HEK293 (cell line): ENCODE results near the gene ANO8.

ENCODE experiments used
- BCL11B ChIP-seq: fragments of 450-650 bp; formaldehyde crosslinking; IDR thresholded peaks from 2 replicates; pipeline ENCODE4 v1.5.1; 2016; ENCODE audit warnings: low read depth, missing biosample characterization, missing genetic modification characterization
- CTCF ChIP-seq: fragments of 450-650 bp; formaldehyde crosslinking; IDR thresholded peaks from 2 replicates; pipeline ENCODE4 v1.5.1; 2016; ENCODE audit warnings: missing biosample characterization, missing genetic modification characterization
- ELK4 ChIP-seq: IDR thresholded peaks from 2 replicates; pipeline ENCODE4 v1.6.1; 2011; ENCODE audit warnings: mild to moderate bottlenecking, low read depth, low read length, borderline replicate concordance
- GLIS1 ChIP-seq: fragments of 450-650 bp; formaldehyde crosslinking; IDR thresholded peaks from 2 replicates; pipeline ENCODE4 v1.5.1; 2016; ENCODE audit warnings: missing biosample characterization, missing genetic modification characterization
- PRDM6 ChIP-seq: fragments of 450-650 bp; formaldehyde crosslinking; IDR thresholded peaks from 2 replicates; pipeline ENCODE4 v1.5.1; 2017; ENCODE audit warnings: missing biosample characterization, missing genetic modification characterization
- SCRT1 ChIP-seq: fragments of 450-650 bp; formaldehyde crosslinking; IDR thresholded peaks from 2 replicates; pipeline ENCODE4 v1.5.1; 2016; ENCODE audit warnings: missing biosample characterization, missing genetic modification characterization, borderline replicate concordance
- SCRT2 ChIP-seq: fragments of 450-650 bp; formaldehyde crosslinking; IDR thresholded peaks from 2 replicates; pipeline ENCODE4 v1.5.1; 2016; ENCODE audit warnings: missing biosample characterization, missing genetic modification characterization
- SP7 ChIP-seq: fragments of 450-650 bp; formaldehyde crosslinking; IDR thresholded peaks from 2 replicates; pipeline ENCODE4 v1.5.1; 2016; ENCODE audit warnings: missing biosample characterization, missing genetic modification characterization
- ZBTB17 ChIP-seq: fragments of 450-650 bp; formaldehyde crosslinking; IDR thresholded peaks from 2 replicates; pipeline ENCODE4 v1.5.1; 2016; ENCODE audit warnings: missing biosample characterization, missing genetic modification characterization
- ZFP3 ChIP-seq: fragments of 450-650 bp; formaldehyde crosslinking; IDR thresholded peaks from 2 replicates; pipeline ENCODE4 v1.5.1; 2016; ENCODE audit warnings: low read depth, missing biosample characterization, missing genetic modification characterization
- ZIC2 ChIP-seq: fragments of 450-650 bp; formaldehyde crosslinking; IDR thresholded peaks from 2 replicates; pipeline ENCODE4 v1.5.1; 2016; ENCODE audit warnings: missing biosample characterization, missing genetic modification characterization
- ZNF114 ChIP-seq: fragments of 450-650 bp; formaldehyde crosslinking; IDR thresholded peaks from 2 replicates; pipeline ENCODE4 v1.5.0; 2017; ENCODE audit warnings: missing biosample characterization, missing genetic modification characterization
- ZNF302 ChIP-seq: fragments of 450-650 bp; formaldehyde crosslinking; IDR thresholded peaks from 2 replicates; pipeline ENCODE4 v1.5.1; 2016; ENCODE audit warnings: missing biosample characterization, missing genetic modification characterization, low read depth
- ZNF350 ChIP-seq: fragments of 450-650 bp; formaldehyde crosslinking; IDR thresholded peaks from 2 replicates; pipeline ENCODE4 v1.5.0; 2017; ENCODE audit warnings: missing biosample characterization, mild to moderate bottlenecking, missing genetic modification characterization
- ZNF354C ChIP-seq: fragments of 450-650 bp; formaldehyde crosslinking; IDR thresholded peaks from 2 replicates; pipeline ENCODE4 v1.5.1; 2016; ENCODE audit warnings: missing biosample characterization, missing genetic modification characterization, low read depth, borderline replicate concordance
- ZNF426 ChIP-seq: fragments of 450-650 bp; formaldehyde crosslinking; IDR thresholded peaks from 2 replicates; pipeline ENCODE4 v1.5.1; 2017; ENCODE audit warnings: missing biosample characterization, missing genetic modification characterization, mild to moderate bottlenecking, inconsistent platforms, moderate library complexity
- ZNF530 ChIP-seq: fragments of 450-650 bp; formaldehyde crosslinking; IDR thresholded peaks from 2 replicates; pipeline ENCODE4 v1.5.1; 2016; ENCODE audit warnings: low read depth, missing biosample characterization, missing genetic modification characterization
- ZNF654 ChIP-seq: fragments of 450-650 bp; formaldehyde crosslinking; IDR thresholded peaks from 2 replicates; pipeline ENCODE4 v1.5.1; 2016; ENCODE audit warnings: low read depth, missing biosample characterization, missing genetic modification characterization
- ZNF701 ChIP-seq: fragments of 450-650 bp; formaldehyde crosslinking; IDR thresholded peaks from 2 replicates; pipeline ENCODE4 v1.5.1; 2016; ENCODE audit warnings: missing biosample characterization, missing genetic modification characterization
- ZNF707 ChIP-seq: fragments of 450-650 bp; formaldehyde crosslinking; IDR thresholded peaks from 2 replicates; pipeline ENCODE4 v1.5.1; 2016; ENCODE audit warnings: missing biosample characterization, missing genetic modification characterization
- ZNF768 ChIP-seq: fragments of 450-650 bp; formaldehyde crosslinking; IDR thresholded peaks from 2 replicates; pipeline ENCODE4 v1.5.1; 2018; ENCODE audit warnings: missing biosample characterization, mild to moderate bottlenecking, missing genetic modification characterization
- ZNF843 ChIP-seq: fragments of 450-650 bp; formaldehyde crosslinking; IDR thresholded peaks from 2 replicates; pipeline ENCODE4 v1.5.1; 2016; ENCODE audit warnings: missing biosample characterization, missing genetic modification characterization
- ZSCAN5A ChIP-seq: fragments of 450-650 bp; formaldehyde crosslinking; IDR thresholded peaks from 2 replicates; pipeline ENCODE4 v1.5.1; 2016; ENCODE audit warnings: missing biosample characterization, missing genetic modification characterization
- TF ChIP-seq, protein P1 (sequence below): fragments of 450-650 bp; formaldehyde crosslinking; IDR thresholded peaks from 2 replicates; pipeline ENCODE4 v1.5.1; 2016; ENCODE audit warnings: missing biosample characterization, missing genetic modification characterization, borderline replicate concordance

The ANO8 gene

GRCh38 chr19:17334414-17335409 is at the start of gene ANO8 (continued):
- TF ChIP-seq ZSCAN5A (tag by site-specific recombination) (peak; percentile 99), ZIC2 (tag by site-specific recombination) (peak; percentile 79), ZNF354C (tag by site-specific recombination) (no peak), ZNF654 (tag by site-specific recombination) (no peak), BCL11B (tag by site-specific recombination) (peak; percentile 97), ZNF768 (tag by site-specific recombination) (peak; percentile 74; the same call in 1 of the 2 replicates), ZNF350 (tag by site-specific recombination) (no peak), ZNF843 (tag by site-specific recombination) (peak; percentile 70; the same call in 1 of the 2 replicates), ZNF302 (0 out of 2 replicates have a peak, but pooled peaks have one; percentile 49), SP7 (tag by site-specific recombination) (peak; percentile 97), ZNF707 (0 out of 2 replicates have a peak, but pooled peaks have one; percentile 40), SCRT1 (0 out of 2 replicates have a peak, but pooled peaks have one; percentile 35), ELK4 (no peak), ZNF114 (tag by site-specific recombination) (no peak), ZNF701 (no peak), ZNF530 (no peak), CTCF (tag by site-specific recombination) (no peak; the same call in 1 of the 2 replicates), SCRT2 (no peak), ZBTB17 (tag by site-specific recombination) (peak; percentile 97), ZNF426 (no peak), ZFP3 (tag by site-specific recombination) (0 out of 2 replicates have a peak, but pooled peaks have one; percentile 46), PRDM6 (tag by site-specific recombination) (peak; percentile 49; the same call in 1 of the 2 replicates), GLIS1 (tag by site-specific recombination) (peak; percentile 75)
- TF ChIP-seq, protein P1, sequence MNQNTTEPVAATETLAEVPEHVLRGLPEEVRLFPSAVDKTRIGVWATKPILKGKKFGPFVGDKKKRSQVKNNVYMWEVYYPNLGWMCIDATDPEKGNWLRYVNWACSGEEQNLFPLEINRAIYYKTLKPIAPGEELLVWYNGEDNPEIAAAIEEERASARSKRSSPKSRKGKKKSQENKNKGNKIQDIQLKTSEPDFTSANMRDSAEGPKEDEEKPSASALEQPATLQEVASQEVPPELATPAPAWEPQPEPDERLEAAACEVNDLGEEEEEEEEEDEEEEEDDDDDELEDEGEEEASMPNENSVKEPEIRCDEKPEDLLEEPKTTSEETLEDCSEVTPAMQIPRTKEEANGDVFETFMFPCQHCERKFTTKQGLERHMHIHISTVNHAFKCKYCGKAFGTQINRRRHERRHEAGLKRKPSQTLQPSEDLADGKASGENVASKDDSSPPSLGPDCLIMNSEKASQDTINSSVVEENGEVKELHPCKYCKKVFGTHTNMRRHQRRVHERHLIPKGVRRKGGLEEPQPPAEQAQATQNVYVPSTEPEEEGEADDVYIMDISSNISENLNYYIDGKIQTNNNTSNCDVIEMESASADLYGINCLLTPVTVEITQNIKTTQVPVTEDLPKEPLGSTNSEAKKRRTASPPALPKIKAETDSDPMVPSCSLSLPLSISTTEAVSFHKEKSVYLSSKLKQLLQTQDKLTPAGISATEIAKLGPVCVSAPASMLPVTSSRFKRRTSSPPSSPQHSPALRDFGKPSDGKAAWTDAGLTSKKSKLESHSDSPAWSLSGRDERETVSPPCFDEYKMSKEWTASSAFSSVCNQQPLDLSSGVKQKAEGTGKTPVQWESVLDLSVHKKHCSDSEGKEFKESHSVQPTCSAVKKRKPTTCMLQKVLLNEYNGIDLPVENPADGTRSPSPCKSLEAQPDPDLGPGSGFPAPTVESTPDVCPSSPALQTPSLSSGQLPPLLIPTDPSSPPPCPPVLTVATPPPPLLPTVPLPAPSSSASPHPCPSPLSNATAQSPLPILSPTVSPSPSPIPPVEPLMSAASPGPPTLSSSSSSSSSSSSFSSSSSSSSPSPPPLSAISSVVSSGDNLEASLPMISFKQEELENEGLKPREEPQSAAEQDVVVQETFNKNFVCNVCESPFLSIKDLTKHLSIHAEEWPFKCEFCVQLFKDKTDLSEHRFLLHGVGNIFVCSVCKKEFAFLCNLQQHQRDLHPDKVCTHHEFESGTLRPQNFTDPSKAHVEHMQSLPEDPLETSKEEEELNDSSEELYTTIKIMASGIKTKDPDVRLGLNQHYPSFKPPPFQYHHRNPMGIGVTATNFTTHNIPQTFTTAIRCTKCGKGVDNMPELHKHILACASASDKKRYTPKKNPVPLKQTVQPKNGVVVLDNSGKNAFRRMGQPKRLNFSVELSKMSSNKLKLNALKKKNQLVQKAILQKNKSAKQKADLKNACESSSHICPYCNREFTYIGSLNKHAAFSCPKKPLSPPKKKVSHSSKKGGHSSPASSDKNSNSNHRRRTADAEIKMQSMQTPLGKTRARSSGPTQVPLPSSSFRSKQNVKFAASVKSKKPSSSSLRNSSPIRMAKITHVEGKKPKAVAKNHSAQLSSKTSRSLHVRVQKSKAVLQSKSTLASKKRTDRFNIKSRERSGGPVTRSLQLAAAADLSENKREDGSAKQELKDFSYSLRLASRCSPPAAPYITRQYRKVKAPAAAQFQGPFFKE, result no peak; the same call in 1 of the 2 replicates
